GM18526 (cell line): Measurements from ENCODE around the gene PTN.

Source experiments
- POLR2A ChIP-seq: IDR thresholded peaks from 3 replicates; pipeline ENCODE4 v1.6.1; 2011; ENCODE audit not compliant: insufficient read length; ENCODE audit errors: extremely low read depth

The PTN gene

GRCh38 chr7:137297551-137298463, 45.7 kb downstream of the PTN start:
- no peak for TF ChIP-seq POLR2A

- TF ChIP-seq POLR2A, result no peak
Observed at GRCh38 chr7:137296576-137296975, 47.0 kb downstream of the PTN start.

GRCh38 chr7:137295739-137296324, 47.7 kb downstream of the PTN start:
- no peak for TF ChIP-seq POLR2A

- TF ChIP-seq POLR2A, result no peak
Observed at GRCh38 chr7:137289101-137289500, 54.4 kb downstream of the PTN start.

- TF ChIP-seq POLR2A, result no peak
Observed at GRCh38 chr7:137287651-137288258, 55.8 kb downstream of the PTN start.

- no peak for TF ChIP-seq POLR2A
Observed at GRCh38 chr7:137283153-137283552, 60.4 kb downstream of the PTN start.

GRCh38 chr7:137282043-137282442, 61.5 kb downstream of the PTN start:
- no peak for TF ChIP-seq POLR2A

- TF ChIP-seq POLR2A, result no peak
Observed at GRCh38 chr7:137276189-137276588, 67.3 kb downstream of the PTN start.

- no peak for TF ChIP-seq POLR2A
Observed at GRCh38 chr7:137272249-137272648, 71.3 kb downstream of the PTN start.

- TF ChIP-seq POLR2A, result no peak
Observed at GRCh38 chr7:137269240-137269639, 74.3 kb downstream of the PTN start.

- no peak for TF ChIP-seq POLR2A
Observed at GRCh38 chr7:137266764-137267163, 76.8 kb downstream of the PTN start.

- no peak for TF ChIP-seq POLR2A
Observed at GRCh38 chr7:137262599-137262998, 80.9 kb downstream of the PTN start.

GRCh38 chr7:137258552-137258951, 85.0 kb downstream of the PTN start:
- TF ChIP-seq POLR2A, result no peak

GRCh38 chr7:137254766-137255165, 88.8 kb downstream of the PTN start:
- no peak for TF ChIP-seq POLR2A

- TF ChIP-seq POLR2A, result no peak
Observed at GRCh38 chr7:137245890-137246289, 97.6 kb downstream of the PTN start.

- no peak for TF ChIP-seq POLR2A
Observed at GRCh38 chr7:137245186-137245585, 98.3 kb downstream of the PTN start.
